Measurements from ENCODE around the gene ABCA8. TPM values are rescaled to one million over a fixed set of nuclear protein-coding genes. Genes with fewer than 3 reads are reported as not detected.
A peak's percentile ranks its signal among the peaks of the same experiment; 100 is the strongest.

The ABCA8 gene
- total and polyA plus RNA-seq, 7 donors, result 3.7 to 25.3 (median 10.8) TPM

DNA sequence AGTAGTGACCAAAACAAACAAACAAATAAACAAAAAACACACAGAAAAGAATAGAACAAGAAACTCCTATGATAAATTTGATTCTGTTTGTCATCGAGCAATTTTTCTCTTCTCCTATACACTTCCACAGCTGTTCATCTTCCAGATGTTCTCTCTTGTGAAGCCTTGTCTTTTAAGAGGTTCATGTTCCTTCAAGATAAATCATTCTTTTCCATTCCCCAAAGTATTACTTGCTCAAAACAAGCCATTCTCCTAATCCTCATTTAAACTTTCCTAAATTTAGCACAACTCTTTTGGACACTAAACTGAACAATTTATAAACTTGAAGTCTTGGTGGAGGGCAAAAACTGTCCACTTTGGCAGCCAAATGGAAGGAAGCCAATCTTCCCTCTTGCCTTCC is 103.3 kb downstream of the ABCA8 start:
- intact Hi-C loops (cut with DNase I), result no loop called here
- WGBS, 3 donors, result 31 to 75% (median 41%) methylated on average over 1 of the region's 1 CpG

DNA sequence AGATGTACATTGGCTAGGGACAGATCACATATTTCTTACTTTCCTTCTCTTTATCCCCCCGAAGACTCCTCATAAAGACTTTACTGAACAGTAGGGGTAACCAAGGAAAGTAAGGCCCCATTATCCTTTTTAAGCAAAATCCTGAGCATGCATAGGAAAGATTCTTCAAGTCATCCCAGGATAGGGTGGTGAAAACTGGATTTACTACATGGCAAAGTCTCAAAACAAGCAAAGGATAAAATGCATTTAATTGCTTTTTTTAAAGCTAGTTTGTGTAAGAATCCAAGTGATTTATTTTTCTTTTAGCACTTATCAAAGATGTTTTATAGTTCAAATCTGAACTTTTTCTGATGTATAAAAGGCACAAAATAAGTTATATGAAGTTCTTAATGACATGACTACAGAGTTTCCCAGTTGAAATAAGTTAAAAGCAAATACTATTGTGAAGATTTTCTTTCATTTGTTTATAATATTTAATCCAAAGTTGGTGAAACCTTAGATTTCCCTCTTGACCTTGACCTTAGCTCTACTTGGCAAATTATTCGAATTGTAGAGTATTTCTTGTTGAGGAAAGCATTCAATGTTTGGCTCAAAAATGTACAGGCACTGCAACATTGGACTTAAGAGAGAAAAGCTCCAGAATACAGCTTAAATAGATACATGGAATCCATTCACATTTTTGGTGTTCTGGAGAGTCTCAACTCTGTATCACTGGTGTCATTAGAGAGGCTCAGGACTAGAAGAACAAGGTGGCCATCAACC is 104.3 kb downstream of the ABCA8 start:
- Histone ChIP-seq H3K4me3 (no peak overlapping the region), H3K4me1 (peaks cover 5% of the 10 kb centered on the region), H3K27ac (no peak overlapping the region), H3K36me3 (ENCODE audit: insufficient read depth in 1 of 2, low read depth in 1 of 2) (no peaks in the 10 kb centered on the region), H3K9me3 (no peaks in the 10 kb centered on the region), H3K27me3 (ENCODE audit: insufficient read depth in 3 of 3, low read length in 2 of 3) (no peaks in the 10 kb centered on the region)
- DNase-seq, result no peak
- intact Hi-C loops (cut with DNase I), result no loop called here
- 47 to 58% (median 52%) methylated on average over 2 of the region's 2 CpGs for WGBS, 3 donors
- no peak for ATAC-seq
- TF ChIP-seq, protein P1, sequence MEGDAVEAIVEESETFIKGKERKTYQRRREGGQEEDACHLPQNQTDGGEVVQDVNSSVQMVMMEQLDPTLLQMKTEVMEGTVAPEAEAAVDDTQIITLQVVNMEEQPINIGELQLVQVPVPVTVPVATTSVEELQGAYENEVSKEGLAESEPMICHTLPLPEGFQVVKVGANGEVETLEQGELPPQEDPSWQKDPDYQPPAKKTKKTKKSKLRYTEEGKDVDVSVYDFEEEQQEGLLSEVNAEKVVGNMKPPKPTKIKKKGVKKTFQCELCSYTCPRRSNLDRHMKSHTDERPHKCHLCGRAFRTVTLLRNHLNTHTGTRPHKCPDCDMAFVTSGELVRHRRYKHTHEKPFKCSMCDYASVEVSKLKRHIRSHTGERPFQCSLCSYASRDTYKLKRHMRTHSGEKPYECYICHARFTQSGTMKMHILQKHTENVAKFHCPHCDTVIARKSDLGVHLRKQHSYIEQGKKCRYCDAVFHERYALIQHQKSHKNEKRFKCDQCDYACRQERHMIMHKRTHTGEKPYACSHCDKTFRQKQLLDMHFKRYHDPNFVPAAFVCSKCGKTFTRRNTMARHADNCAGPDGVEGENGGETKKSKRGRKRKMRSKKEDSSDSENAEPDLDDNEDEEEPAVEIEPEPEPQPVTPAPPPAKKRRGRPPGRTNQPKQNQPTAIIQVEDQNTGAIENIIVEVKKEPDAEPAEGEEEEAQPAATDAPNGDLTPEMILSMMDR (IDR thresholded peaks at IDR 0.05), result no peak

More for the DNA sequence above, 103.3 kb downstream of the ABCA8 start:
- Histone ChIP-seq H3K9me3 (no peaks in the 10 kb centered on the region), H3K4me3 (no peak overlapping the region), H3K27ac (no peak overlapping the region), H3K27me3 (ENCODE audit: insufficient read depth in 3 of 3, low read length in 2 of 3) (no peaks in the 10 kb centered on the region), H3K4me1 (peaks cover 5% of the 10 kb centered on the region), H3K36me3 (ENCODE audit: insufficient read depth in 1 of 2, low read depth in 1 of 2) (no peaks in the 10 kb centered on the region)
- TF ChIP-seq, protein P1 (IDR thresholded peaks at IDR 0.05), result no peak
- DNase-seq, result no peak
- no peak for ATAC-seq

DNA sequence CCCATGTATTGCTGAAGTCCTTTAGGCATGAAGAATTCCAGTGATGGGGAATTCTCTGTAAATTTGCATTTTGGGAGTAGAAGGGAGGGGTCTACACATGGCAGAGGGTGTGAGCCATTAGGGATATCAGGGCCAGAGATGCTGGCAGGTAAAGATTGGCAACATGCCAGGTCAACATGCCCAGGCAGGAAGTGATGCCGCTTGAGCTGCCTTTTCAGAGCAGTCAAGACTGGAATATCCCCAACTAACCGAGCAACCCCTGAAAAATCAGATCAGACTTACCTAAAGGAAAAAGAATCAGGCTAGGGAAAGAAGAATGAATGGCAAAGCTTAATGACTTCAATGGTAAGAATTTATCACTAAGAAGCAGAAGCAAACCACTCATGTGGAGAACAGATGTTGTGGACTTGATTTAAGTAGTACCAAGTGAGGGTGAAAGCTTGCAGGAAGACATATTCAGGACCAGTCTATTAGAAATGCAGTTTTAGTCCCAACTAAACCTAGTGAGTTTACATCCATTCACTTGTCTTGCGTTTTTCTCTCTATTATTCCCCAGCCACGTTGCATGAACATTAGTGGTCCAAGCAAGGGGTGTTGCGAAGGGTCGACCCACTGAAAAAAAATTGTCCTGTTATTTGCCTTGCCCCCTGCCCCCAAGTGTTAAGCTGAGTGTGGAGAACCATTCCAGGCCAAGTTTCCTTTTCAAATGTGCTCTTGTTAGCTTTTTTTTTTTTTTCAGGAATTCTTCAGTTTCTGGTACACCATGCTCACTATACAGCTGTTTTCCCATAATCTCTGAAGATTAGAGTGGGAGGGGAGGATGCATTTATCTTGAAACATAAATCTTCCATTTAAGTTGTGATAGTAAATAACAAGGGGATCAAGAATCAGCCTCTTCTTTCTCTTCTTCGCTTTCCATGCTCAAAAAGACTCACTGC is 105.2 kb downstream of the ABCA8 start:
- no peaks in the 10 kb centered on the region for H3K27me3 ChIP-seq (ENCODE audit: insufficient read depth in 3 of 3, low read length in 2 of 3)
- no peak overlapping the region for H3K4me3 ChIP-seq
- peaks cover 5% of the 10 kb centered on the region for H3K4me1 ChIP-seq
- no peaks in the 10 kb centered on the region for H3K9me3 ChIP-seq
- WGBS, 3 donors, result 57 to 68% (median 65%) methylated on average over 7 of the region's 7 CpGs
- no peak overlapping the region for H3K27ac ChIP-seq
- ATAC-seq (no peak), DNase-seq (no peak)
- no peaks in the 10 kb centered on the region for H3K36me3 ChIP-seq (ENCODE audit: insufficient read depth in 1 of 2, low read depth in 1 of 2)
- intact Hi-C loops (cut with DNase I), result no loop called here
- TF ChIP-seq, protein P1 (IDR thresholded peaks at IDR 0.05), result no peak

DNA sequence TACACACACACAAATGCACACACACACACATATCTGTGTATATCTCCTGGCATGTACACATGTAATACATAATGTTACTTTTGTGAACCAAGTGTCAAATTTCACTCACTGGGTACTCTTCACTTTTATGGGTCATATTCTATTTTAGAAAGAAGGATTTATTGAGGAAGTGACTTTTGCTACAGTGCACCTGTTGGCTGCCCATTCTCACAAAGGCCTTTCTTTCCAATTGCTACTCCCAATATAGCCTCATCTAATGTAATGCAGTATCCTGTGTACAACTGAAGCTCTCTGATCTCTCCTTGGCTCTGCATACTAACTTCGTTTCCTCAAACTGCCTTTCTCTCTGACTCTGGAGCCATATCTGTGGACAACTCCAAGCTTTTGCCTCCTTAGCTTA is 107.5 kb downstream of the ABCA8 start:
- ATAC-seq (peak in 2 of 4 donors; percentile 37 to 39), DNase-seq (no peak)
- 12 to 20% (median 16%) methylated on average over 1 of the region's 1 CpG for WGBS, 3 donors
- intact Hi-C loops (cut with DNase I), result no loop called here
- TF ChIP-seq, protein P1 (IDR thresholded peaks at IDR 0.05), result no peak
- Histone ChIP-seq H3K27ac (no peak overlapping the region), H3K4me1 (peaks cover 5% of the 10 kb centered on the region), H3K36me3 (ENCODE audit: insufficient read depth in 1 of 2, low read depth in 1 of 2) (no peaks in the 10 kb centered on the region), H3K9me3 (no peaks in the 10 kb centered on the region), H3K4me3 (no peak overlapping the region), H3K27me3 (ENCODE audit: insufficient read depth in 3 of 3, low read length in 2 of 3) (no peaks in the 10 kb centered on the region)

Data from psoas muscle (tissue), 8 donors.